HG03103 (cell line): ENCODE measurements around the gene TMEM255B.

ENCODE experiments used
- ATAC-seq: cut with Tn5 transposase; IDR thresholded peaks from one replicate; pipeline ENCODE4 v1.9.1; 2021; ENCODE audit warnings: low read depth; ENCODE audit not compliant: unreplicated experiment

Gene TMEM255B

GRCh38 chr13:113765564-113765910 lies 6.5 kb downstream of the TMEM255B start:
- ATAC-seq = no peak

GRCh38 chr13:113766035-113766800 lies 7.2 kb downstream of the TMEM255B start:
- ATAC-seq = no peak

- ATAC-seq = no peak
Measured at GRCh38 chr13:113767366-113767765, 8.3 kb downstream of the TMEM255B start.

- ATAC-seq = no peak
Measured at GRCh38 chr13:113768018-113768905, 9.2 kb downstream of the TMEM255B start.

- ATAC-seq = no peak
Measured at GRCh38 chr13:113769106-113769505, 10.1 kb downstream of the TMEM255B start.

GRCh38 chr13:113769881-113770280 lies 10.9 kb downstream of the TMEM255B start:
- ATAC-seq = no peak

GRCh38 chr13:113770441-113770840 lies 11.4 kb downstream of the TMEM255B start:
- ATAC-seq = no peak

- ATAC-seq = no peak
Measured at GRCh38 chr13:113770937-113771336, 11.9 kb downstream of the TMEM255B start.

GRCh38 chr13:113771709-113772331 lies 12.8 kb downstream of the TMEM255B start:
- ATAC-seq = no peak

- no peak for ATAC-seq
Measured at GRCh38 chr13:113774177-113775107, 15.4 kb downstream of the TMEM255B start.

- no peak for ATAC-seq
Measured at GRCh38 chr13:113775451-113776145, 16.6 kb downstream of the TMEM255B start.

GRCh38 chr13:113776231-113777125 lies 17.5 kb downstream of the TMEM255B start:
- ATAC-seq = no peak

GRCh38 chr13:113777311-113778260 lies 18.6 kb downstream of the TMEM255B start:
- no peak for ATAC-seq

- no peak for ATAC-seq
Measured at GRCh38 chr13:113781571-113781970, 22.5 kb downstream of the TMEM255B start.

- no peak for ATAC-seq
Measured at GRCh38 chr13:113782472-113782871, 23.4 kb downstream of the TMEM255B start.

GRCh38 chr13:113783200-113783881 lies 24.3 kb downstream of the TMEM255B start:
- ATAC-seq = no peak
